Brain microvascular endothelial cell (primary cell): ENCODE results near the gene ZNF57.
"Not testable (repeated sequence)": the region's sequence is repeated elsewhere in the genome, so short reads cannot be mapped to it uniquely, and the experiment has no call there.

Experiments used
- DNase-seq: peaks from one replicate; pipeline ENCODE4 v3.0.0-alpha.2; 2020
- H3K27ac ChIP-seq: fragments of 250-450 bp; sonication (Bioruptor Pico); 2 replicates; pipeline ENCODE4 v1.5.1; 2020; ENCODE audit warnings: mild to moderate bottlenecking, moderate library complexity
- H3K27me3 ChIP-seq: fragments of 250-450 bp; sonication (Bioruptor Pico); replicated peaks from 2 replicates; pipeline ENCODE4 v1.5.1; 2020; ENCODE audit warnings: mild to moderate bottlenecking
- H3K36me3 ChIP-seq: fragments of 250-450 bp; sonication (Bioruptor Pico); replicated peaks from 2 replicates; pipeline ENCODE4 v1.5.1; 2020; ENCODE audit warnings: mild to moderate bottlenecking
- H3K4me3 ChIP-seq: 2 replicates; pipeline ENCODE4 v1.5.1; 2011; ENCODE audit warnings: low read depth, mild to moderate bottlenecking, control low read depth, low read length, moderate library complexity
- in situ Hi-C: cut with HindIII; loops from 2 replicates; pipeline ENCODE4 v1.10.0; 2017; ENCODE audit warnings: low sequenced_read_pairs, low pct_ligation_motif_present
- TF ChIP-seq, protein P1 (sequence below): IDR thresholded peaks from 2 replicates; pipeline ENCODE4 v1.5.1; 2011; ENCODE audit warnings: low read depth, mild to moderate bottlenecking, moderate library complexity, low read length, control low read depth, inconsistent platforms; ENCODE audit errors: missing control alignments

Gene ZNF57

DNA sequence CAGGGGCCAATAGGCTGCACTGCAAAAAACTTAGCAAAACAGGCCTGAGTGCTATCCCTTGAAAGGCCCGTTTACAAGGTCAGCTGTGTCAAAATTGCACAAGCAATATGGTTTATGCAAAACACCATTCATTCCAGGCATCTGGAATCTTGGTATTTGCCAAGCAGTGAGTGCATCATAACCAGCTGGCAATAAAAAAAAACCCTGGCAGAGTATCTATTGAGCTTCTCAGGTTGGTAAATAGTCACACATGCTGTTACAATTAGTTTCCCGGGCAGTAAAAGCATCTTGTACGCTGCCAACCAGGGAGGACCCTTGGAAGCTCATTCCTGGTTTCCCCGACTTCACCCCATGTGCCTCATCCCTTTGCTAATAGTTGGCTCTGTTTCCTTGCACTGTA, 22.8 kb downstream of the ZNF57 start:
- DNase-seq, result no peak
- H3K27ac ChIP-seq, result no peak overlapping the region
- in situ Hi-C loops, result no loop called here
- no peaks in the 10 kb centered on the region for H3K27me3 ChIP-seq
- TF ChIP-seq, protein P1, sequence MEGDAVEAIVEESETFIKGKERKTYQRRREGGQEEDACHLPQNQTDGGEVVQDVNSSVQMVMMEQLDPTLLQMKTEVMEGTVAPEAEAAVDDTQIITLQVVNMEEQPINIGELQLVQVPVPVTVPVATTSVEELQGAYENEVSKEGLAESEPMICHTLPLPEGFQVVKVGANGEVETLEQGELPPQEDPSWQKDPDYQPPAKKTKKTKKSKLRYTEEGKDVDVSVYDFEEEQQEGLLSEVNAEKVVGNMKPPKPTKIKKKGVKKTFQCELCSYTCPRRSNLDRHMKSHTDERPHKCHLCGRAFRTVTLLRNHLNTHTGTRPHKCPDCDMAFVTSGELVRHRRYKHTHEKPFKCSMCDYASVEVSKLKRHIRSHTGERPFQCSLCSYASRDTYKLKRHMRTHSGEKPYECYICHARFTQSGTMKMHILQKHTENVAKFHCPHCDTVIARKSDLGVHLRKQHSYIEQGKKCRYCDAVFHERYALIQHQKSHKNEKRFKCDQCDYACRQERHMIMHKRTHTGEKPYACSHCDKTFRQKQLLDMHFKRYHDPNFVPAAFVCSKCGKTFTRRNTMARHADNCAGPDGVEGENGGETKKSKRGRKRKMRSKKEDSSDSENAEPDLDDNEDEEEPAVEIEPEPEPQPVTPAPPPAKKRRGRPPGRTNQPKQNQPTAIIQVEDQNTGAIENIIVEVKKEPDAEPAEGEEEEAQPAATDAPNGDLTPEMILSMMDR, result no peak
- no peak overlapping the region for H3K4me3 ChIP-seq
- peaks cover 6% of the 10 kb centered on the region for H3K36me3 ChIP-seq

DNA sequence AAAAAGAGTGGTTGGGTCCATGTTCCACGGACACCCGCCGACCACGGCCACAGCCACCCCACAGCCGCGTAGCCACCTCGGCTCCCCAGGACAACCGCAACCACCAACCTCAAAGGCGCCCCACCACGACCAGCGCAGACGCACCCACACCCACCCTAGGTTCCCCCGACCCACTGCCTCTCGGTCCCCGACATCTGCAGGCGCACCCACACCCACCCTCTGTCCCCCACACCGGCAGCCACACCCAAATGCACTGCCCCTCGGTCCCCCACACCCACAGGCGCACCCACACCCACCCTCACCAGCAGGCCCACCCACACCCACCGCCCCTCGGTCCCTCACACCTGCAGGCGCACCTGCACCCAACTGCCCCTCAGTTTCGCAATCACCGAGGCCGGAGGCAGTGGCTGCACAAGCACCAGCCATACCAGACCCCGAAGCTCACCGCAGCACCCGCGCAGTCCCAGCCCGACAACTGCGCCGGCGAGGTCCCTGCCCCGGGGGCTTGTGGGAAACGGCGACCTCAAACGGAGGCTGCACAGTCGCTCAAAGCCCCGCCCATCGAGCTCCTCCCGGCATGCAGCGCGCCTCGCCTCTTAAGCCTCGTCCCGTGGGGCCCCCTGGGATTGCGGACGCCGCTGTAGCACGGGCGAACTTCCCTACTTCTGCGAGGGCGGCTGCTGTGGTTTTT, 25.8 kb downstream of the ZNF57 start:
- no peaks in the 10 kb centered on the region for H3K27me3 ChIP-seq
- no peak overlapping the region for H3K4me3 ChIP-seq
- in situ Hi-C loops, result no loop called here
- DNase-seq, result no peak
- peaks cover 2% of the 10 kb centered on the region for H3K36me3 ChIP-seq
- no peak overlapping the region for H3K27ac ChIP-seq
- TF ChIP-seq, protein P1, result no peak

DNA sequence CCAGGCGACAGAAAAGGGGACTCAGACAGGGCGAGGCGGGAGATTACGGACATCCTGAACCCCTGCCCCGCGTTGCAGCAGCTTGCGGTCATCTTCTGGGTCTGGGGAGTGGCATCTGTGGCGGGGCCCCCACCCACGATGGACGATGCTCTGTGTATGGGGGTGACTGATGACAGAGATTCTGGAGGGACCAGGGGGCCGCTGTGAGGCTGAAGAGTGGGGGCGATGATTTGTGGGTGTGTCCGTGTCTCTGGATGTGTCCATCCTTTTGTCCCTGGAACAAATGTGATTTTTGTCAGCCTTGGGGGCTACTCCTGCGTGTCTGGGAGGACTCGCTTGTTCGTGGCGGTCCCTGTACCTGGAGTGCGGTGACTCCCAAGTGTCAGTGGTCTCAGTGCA, 26.3 kb downstream of the ZNF57 start:
- no peaks in the 10 kb centered on the region for H3K27me3 ChIP-seq
- TF ChIP-seq, protein P1, result no peak
- in situ Hi-C loops, result no loop called here
- peaks cover 2% of the 10 kb centered on the region for H3K36me3 ChIP-seq
- no peak for DNase-seq
- H3K4me3 ChIP-seq, result no peak overlapping the region
- H3K27ac ChIP-seq, result no peak overlapping the region

DNA sequence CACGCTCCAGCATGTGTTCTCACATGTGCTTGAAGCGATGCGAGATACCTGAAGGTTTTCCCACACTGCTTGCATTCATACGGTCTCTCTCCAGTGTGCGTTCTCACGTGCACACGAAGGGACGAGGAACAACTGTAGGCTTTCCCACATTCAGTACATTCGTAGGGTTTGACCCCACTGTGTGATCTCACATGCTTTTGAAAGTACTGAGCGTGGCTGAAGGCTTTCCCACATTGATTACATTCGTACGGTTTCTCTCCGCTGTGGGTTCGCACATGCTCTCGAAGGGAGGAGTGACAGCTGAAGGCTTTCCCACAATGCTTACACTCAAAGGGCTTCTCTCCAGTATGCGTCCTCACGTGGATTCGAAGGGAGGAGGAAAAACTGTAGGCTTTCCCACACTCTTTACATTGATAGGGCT, 32.8 kb downstream of the ZNF57 start:
- Histone ChIP-seq H3K4me3 (no peak overlapping the region), H3K27me3 (no peaks in the 10 kb centered on the region), H3K27ac (no peak overlapping the region), H3K36me3 (peaks cover 37% of the 10 kb centered on the region)
- DNase-seq, result no peak
- in situ Hi-C loops, result no loop called here
- TF ChIP-seq, protein P1, result no peak

DNA sequence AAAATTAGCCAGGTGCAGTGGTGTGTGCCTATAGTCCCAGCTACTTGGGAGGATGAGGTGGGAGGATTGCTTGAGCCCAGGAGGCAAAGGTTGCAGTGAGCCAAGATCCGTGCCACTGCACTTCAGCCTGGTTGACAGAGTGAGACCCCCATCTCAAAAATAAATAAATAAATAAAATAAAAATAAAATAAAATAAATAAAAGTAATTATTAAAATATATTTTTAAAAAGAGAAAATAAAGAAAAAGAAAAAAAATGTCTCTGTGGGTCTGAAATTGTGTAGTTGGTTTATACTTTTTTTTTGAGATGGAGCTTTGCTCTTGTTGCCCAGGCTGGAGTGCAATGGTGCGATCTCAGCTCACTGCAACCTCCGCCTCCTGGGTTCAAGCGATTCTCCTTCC, 35.1 kb downstream of the ZNF57 start:
- DNase-seq, H3K27me3 ChIP-seq, in situ Hi-C loops, H3K4me3 ChIP-seq, H3K27ac ChIP-seq: not testable (repeated sequence)
- H3K36me3 ChIP-seq, result peaks cover 35% of the 10 kb centered on the region

DNA sequence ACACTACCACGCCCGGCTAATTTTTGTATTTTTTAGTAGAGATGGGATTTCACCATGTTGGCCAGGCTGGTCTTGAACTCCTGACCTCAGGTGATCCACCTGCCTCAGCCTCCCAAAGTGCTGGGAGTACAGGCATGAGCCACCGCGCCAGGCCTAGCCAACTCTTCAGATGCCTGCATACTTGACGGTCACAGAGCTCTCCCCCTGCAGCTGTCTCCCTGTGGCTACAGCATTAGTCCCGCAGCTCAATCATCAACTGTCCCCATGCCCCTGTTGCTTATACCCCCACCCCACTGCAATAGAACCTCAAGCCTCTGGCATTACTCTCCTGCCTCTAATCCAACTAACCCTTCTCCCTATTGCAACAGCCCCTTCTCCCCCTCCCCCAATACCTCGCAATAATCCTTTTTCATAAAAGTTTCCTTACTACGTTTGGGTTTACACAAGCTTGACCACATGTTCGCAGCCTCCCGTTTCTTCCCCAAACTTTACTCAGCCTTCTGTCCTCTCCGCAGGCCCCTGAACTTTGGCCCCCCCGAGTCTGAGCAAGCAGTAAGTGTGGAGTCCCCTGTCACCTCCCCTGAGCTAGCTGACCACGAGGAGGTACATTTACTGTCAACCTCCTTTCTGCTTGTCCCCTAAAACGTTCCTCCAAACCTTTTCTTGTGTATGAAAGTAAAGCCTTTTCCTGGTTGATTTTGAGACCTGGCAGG, 42.4 kb downstream of the ZNF57 start:
- no peak overlapping the region for H3K27ac ChIP-seq
- H3K4me3 ChIP-seq, result no peak overlapping the region
- no peaks in the 10 kb centered on the region for H3K27me3 ChIP-seq
- TF ChIP-seq, protein P1, result no peak
- no peak for DNase-seq
- peaks cover 3% of the 10 kb centered on the region for H3K36me3 ChIP-seq
- in situ Hi-C loops, result no loop called here
